H1 (cell line): ENCODE results near the gene TXNDC12. TPM values are rescaled to one million over a fixed set of nuclear protein-coding genes. Genes with fewer than 3 reads are reported as not detected.
"Not testable (repeated sequence)": the region's sequence is repeated elsewhere in the genome, so short reads cannot be mapped to it uniquely, and the experiment has no call there.

Source experiments
- CTCF ChIA-PET: fragments of 300-600 bp; sonication (Branson Sonifier 250); formaldehyde crosslinking; loops from one replicate; lab custom pipeline; 2021; ENCODE audit not compliant: partially characterized antibody; lab: Charles Lee
- POLR2A ChIA-PET: fragments of 300-600 bp; sonication (Branson Sonifier 250); formaldehyde crosslinking; loops from one replicate; lab custom pipeline; 2021; ENCODE audit warnings: inconsistent platforms; ENCODE audit not compliant: partially characterized antibody; lab: Charles Lee
- DNase-seq, 2 experiments: peaks; one replicate each; pipeline versions ENCODE4 v3.0.0 to v3.0.0-alpha.2; 2010 to 2022; ENCODE audit warnings: low spot score in 2 of 2, low read depth in 1 of 2, mixed read lengths in 1 of 2
- FAIRE-seq: peaks from 2 replicates; lab custom pipeline; 2011; peaks lifted over from hg19 to GRCh38; lab: Jason Lieb, UNC
- H2AFZ ChIP-seq: 2 replicates; pipeline ENCODE4 v1.8.1; 2012; ENCODE audit warnings: low read length, inconsistent platforms
- H2AK5ac ChIP-seq: 2 replicates; pipeline ENCODE4 v1.6.1; 2013; ENCODE audit warnings: low read depth, low read length
- H2BK120ac ChIP-seq: replicated peaks from 2 replicates; pipeline ENCODE3; 2013; ENCODE audit warnings: low read depth, low read length, inconsistent platforms
- H2BK12ac ChIP-seq: 2 replicates; pipeline ENCODE4 v1.6.1; 2013; ENCODE audit warnings: low read depth, low read length
- H2BK15ac ChIP-seq: 2 replicates; pipeline ENCODE4 v1.6.1; 2013; ENCODE audit warnings: low read length
- H2BK20ac ChIP-seq: 2 replicates; pipeline ENCODE4 v1.6.1; 2013; ENCODE audit warnings: low read length
- H2BK5ac ChIP-seq: 2 replicates; pipeline ENCODE4 v1.6.1; 2013; ENCODE audit warnings: low read depth, low read length
- H3K14ac ChIP-seq: 2 replicates; pipeline ENCODE4 v1.6.1; 2013; ENCODE audit warnings: inconsistent platforms; ENCODE audit not compliant: insufficient read length
- H3K18ac ChIP-seq: 2 replicates; pipeline ENCODE4 v1.6.1; 2013; ENCODE audit warnings: low read length; ENCODE audit errors: extremely low read depth
- H3K23ac ChIP-seq: 2 replicates; pipeline ENCODE4 v1.6.1; 2013; ENCODE audit warnings: inconsistent platforms; ENCODE audit not compliant: insufficient read length
- H3K23me2 ChIP-seq: 2 replicates; pipeline ENCODE4 v1.6.1; 2013; ENCODE audit warnings: low read depth, low read length
- H3K27ac ChIP-seq: 2 replicates; pipeline ENCODE4 v1.6.1; 2011; ENCODE audit warnings: low read depth, low read length, inconsistent platforms
- H3K27me3 ChIP-seq, 4 experiments: replicated peaks in 1 of 4; 1 replicate in 1 of 4; 2 replicates in 3 of 4; pipeline versions ENCODE4 v1.6.1 to v1.8.1; 2011 to 2013; ENCODE audit warnings: low read length in 3 of 4, mild to moderate bottlenecking in 3 of 4, inconsistent platforms in 2 of 4, mixed read lengths in 2 of 4, moderate library complexity in 1 of 4; ENCODE audit not compliant: control insufficient read depth in 3 of 4, insufficient read depth in 3 of 4; ENCODE audit errors: extremely low read depth in 1 of 4
- H3K36me3 ChIP-seq, 4 experiments: 2 replicates each; pipeline versions ENCODE4 v1.6.1 to v1.8.1; 2011 to 2013; ENCODE audit warnings: mild to moderate bottlenecking in 4 of 4, low read length in 3 of 4, moderate library complexity in 2 of 4, control low read depth in 1 of 4, inconsistent platforms in 1 of 4; ENCODE audit not compliant: insufficient read depth in 4 of 4, control insufficient read depth in 2 of 4
- H3K4ac ChIP-seq: replicated peaks from 2 replicates; pipeline ENCODE3; 2013; ENCODE audit warnings: low read length, low read depth, mixed read lengths, inconsistent platforms; ENCODE audit not compliant: insufficient read length
- H3K4me1 ChIP-seq, 4 experiments: replicated peaks in 1 of 4; 1 replicate in 1 of 4; 2 replicates in 3 of 4; pipeline versions ENCODE4 v1.6.1 to v1.8.1; 2011 to 2013; ENCODE audit warnings: low read length in 3 of 4, inconsistent platforms in 2 of 4, mixed read lengths in 1 of 4; ENCODE audit not compliant: insufficient read depth in 4 of 4, control insufficient read depth in 3 of 4
- H3K4me2 ChIP-seq, 2 experiments: 2 replicates each; pipeline versions ENCODE4 v1.6.1 to v1.8.1; 2011 to 2013; ENCODE audit warnings: low read depth in 2 of 2, low read length in 2 of 2, control low read depth in 1 of 2, inconsistent platforms in 1 of 2, mild to moderate bottlenecking in 1 of 2; ENCODE audit not compliant: insufficient read depth in 1 of 2
- H3K4me3 ChIP-seq, 4 experiments: fragments of 200-600, 300-600 bp in 1 of 4; sonication (generic), shearing (Covaris generic), sonication (Bioruptor Twin) in 1 of 4; 2 replicates each; pipeline versions ENCODE4 v1.5.1 to v1.8.1; 2011 to 2016; ENCODE audit warnings: low read length in 4 of 4, low read depth in 3 of 4, control low read depth in 2 of 4, inconsistent platforms in 2 of 4, mild to moderate bottlenecking in 2 of 4, mixed read lengths in 1 of 4, moderate library complexity in 1 of 4; ENCODE audit not compliant: insufficient read depth in 2 of 4; ENCODE audit errors: extremely low read depth in 1 of 4
- H3K56ac ChIP-seq: replicated peaks from 2 replicates; pipeline ENCODE3; 2013; ENCODE audit warnings: low read depth, mild to moderate bottlenecking, mixed read lengths, low read length, inconsistent platforms; ENCODE audit not compliant: insufficient read length
- H3K79me1 ChIP-seq: 2 replicates; pipeline ENCODE4 v1.6.1; 2013; ENCODE audit warnings: low read depth, low read length, control low read depth
- H3K79me2 ChIP-seq, 2 experiments: 2 replicates each; pipeline versions ENCODE4 v1.6.1 to v1.8.1; 2012 to 2013; ENCODE audit warnings: low read length in 2 of 2, mild to moderate bottlenecking in 2 of 2, inconsistent platforms in 1 of 2; ENCODE audit not compliant: insufficient read depth in 2 of 2, control insufficient read depth in 1 of 2
- H3K9ac ChIP-seq, 4 experiments: replicated peaks in 1 of 4; 1 replicate in 1 of 4; 2 replicates in 3 of 4; pipeline versions ENCODE4 v1.6.1 to v1.8.1; 2011 to 2013; ENCODE audit warnings: low read depth in 3 of 4, low read length in 3 of 4, control low read depth in 2 of 4, mild to moderate bottlenecking in 2 of 4, moderate library complexity in 2 of 4, inconsistent platforms in 1 of 4; ENCODE audit errors: extremely low read depth in 1 of 4
- H3K9me3 ChIP-seq, 2 experiments: 2 replicates each; pipeline versions ENCODE4 v1.6.1 to v1.8.1; 2012 to 2013; ENCODE audit warnings: mild to moderate bottlenecking in 2 of 2, moderate library complexity in 2 of 2, control low read depth in 1 of 2, inconsistent platforms in 1 of 2, low read depth in 1 of 2, low read length in 1 of 2, mixed read lengths in 1 of 2; ENCODE audit not compliant: insufficient read depth in 2 of 2
- H4K20me1 ChIP-seq, 2 experiments: replicated peaks in 1 of 2; 2 replicates each; pipeline versions ENCODE3 to v1.8.1; 2011 to 2013; ENCODE audit warnings: inconsistent platforms in 2 of 2, low read length in 2 of 2, mild to moderate bottlenecking in 1 of 2; ENCODE audit not compliant: insufficient read depth in 2 of 2, control insufficient read depth in 1 of 2
- H4K5ac ChIP-seq: 2 replicates; pipeline ENCODE4 v1.6.1; 2013; ENCODE audit warnings: low read length, low read depth, mixed read lengths, inconsistent platforms; ENCODE audit not compliant: insufficient read length
- H4K8ac ChIP-seq: 2 replicates; pipeline ENCODE4 v1.8.0; 2013; ENCODE audit warnings: mild to moderate bottlenecking, moderate library complexity, low read length, inconsistent platforms; ENCODE audit not compliant: insufficient read depth; ENCODE audit errors: extremely low read depth
- H4K91ac ChIP-seq: replicated peaks from 2 replicates; pipeline ENCODE3; 2013; ENCODE audit warnings: low read length, mixed read lengths, inconsistent platforms; ENCODE audit not compliant: insufficient read length
- WGBS, 2 experiments: shearing (Covaris generic) in 1 of 2; methylation state at CpG; one replicate each; pipeline versions ENCODE4 v1.1.6 to v1.1.7; 2013 to 2015; ENCODE audit warnings: low lambda C conversion rate in 2 of 2, mixed read lengths in 2 of 2, inconsistent platforms in 1 of 2, low coverage in 1 of 2, missing lambda C conversion rate in 1 of 2; ENCODE audit not compliant: insufficient replicate concordance in 2 of 2, insufficient coverage in 1 of 2, insufficient read length in 1 of 2; ENCODE audit errors: extremely low coverage in 1 of 2, missing lambda C conversion rate in 1 of 2; 5-methylcytosine and 5-hydroxymethylcytosine counted together
- polyA plus RNA-seq, 7 experiments: library from polyadenylated mRNA; depleted of rRNA in 3 of 7; stranded (reverse) in 5 of 7; unstranded in 2 of 7; fragments of >200 nt in 5 of 7; fragments of 200-250 nt in 2 of 7; gene quantifications; 1 replicate in 5 of 7; 2 replicates in 1 of 7; 4 replicates in 1 of 7; pipeline versions ENCODE4 v1.2.1 to v1.2.3, GENCODE V29; 2011 to 2013; ENCODE audit warnings: missing spikeins in 2 of 7, mixed read lengths in 2 of 7
- total RNA-seq: library from RNA; stranded (reverse); fragmentation: NEBNext Ultra II Directional; extraction: Animal tissue kit (Norgen Biotek cat#: 25700); gene quantifications from 2 replicates; pipeline ENCODE4 v1.2.1, GENCODE V29; 2021

TXNDC12 gene
- total and polyA plus RNA-seq, 2 of the 8 experiments (the other 6 are each of a cell fraction or from before 2014, with no cell fraction given) = 35.2 to 89.8 TPM

DNA sequence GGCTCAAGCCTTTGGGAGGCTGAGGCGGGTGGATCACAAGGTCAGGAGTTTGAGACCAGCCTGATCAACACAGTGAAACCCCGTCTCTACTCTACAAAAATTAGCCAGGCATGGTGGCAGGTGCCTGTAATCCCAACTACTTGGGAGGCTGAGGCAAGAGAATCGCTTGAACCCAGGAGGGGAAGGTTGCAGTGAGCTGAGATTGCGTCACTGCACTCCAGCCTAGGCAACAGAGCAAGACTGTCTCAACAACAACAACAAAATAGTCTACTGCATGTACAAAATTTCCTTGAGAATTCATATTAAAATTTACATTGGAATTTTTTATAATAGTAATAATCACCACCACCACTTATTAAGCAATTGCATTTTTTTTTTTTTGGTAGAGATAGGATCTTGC lies 5.7 kb downstream of the TXNDC12 start:
- H2AK5ac ChIP-seq, H3K23ac ChIP-seq, H3K27me3 ChIP-seq, H2BK5ac ChIP-seq, H3K14ac ChIP-seq, H4K20me1 ChIP-seq, H4K91ac ChIP-seq, H3K23me2 ChIP-seq, H3K4me3 ChIP-seq, H2BK20ac ChIP-seq, H4K5ac ChIP-seq, H2AFZ ChIP-seq, H3K56ac ChIP-seq, H3K9ac ChIP-seq, H2BK15ac ChIP-seq, H3K4me2 ChIP-seq, H3K4me1 ChIP-seq, H2BK120ac ChIP-seq, H3K4ac ChIP-seq, H4K8ac ChIP-seq, CTCF ChIA-PET, DNase-seq, H3K18ac ChIP-seq, H3K9me3 ChIP-seq, H3K79me1 ChIP-seq, FAIRE-seq, H3K27ac ChIP-seq, H2BK12ac ChIP-seq: not testable (repeated sequence)
- H3K79me2 ChIP-seq = peaks cover 7 to 81% of the 10 kb centered on the region in 2 experiments
- 89% methylated on average over 4 of the region's 4 CpGs; no CpG with 5 or more reads in 1 of the 2 experiments for WGBS, 2 experiments
- POLR2A ChIA-PET = interaction anchor here (0.6 to 8.3 kb wide), 5 partner anchors 7 to 244 kb away, joined by 3 to 61 read pairs (median 4); partner anchors contain the start of genes BTF3L4, KTI12 and TXNDC12
- peaks cover 0 to 23% (median 4%) of the 10 kb centered on the region in 4 experiments; a peak in 5 of 8 replicates for H3K36me3 ChIP-seq
